GM12873 (cell line): ENCODE data around the gene TERT.

Experiments used
- TF ChIP-seq, protein P1 (sequence below): IDR thresholded peaks from 2 replicates; pipeline ENCODE4 v1.5.1; 2012; ENCODE audit warnings: low read depth, mild to moderate bottlenecking, moderate library complexity, low read length, control low read depth; ENCODE audit not compliant: insufficient read depth; ENCODE audit errors: missing control alignments

The TERT gene

DNA sequence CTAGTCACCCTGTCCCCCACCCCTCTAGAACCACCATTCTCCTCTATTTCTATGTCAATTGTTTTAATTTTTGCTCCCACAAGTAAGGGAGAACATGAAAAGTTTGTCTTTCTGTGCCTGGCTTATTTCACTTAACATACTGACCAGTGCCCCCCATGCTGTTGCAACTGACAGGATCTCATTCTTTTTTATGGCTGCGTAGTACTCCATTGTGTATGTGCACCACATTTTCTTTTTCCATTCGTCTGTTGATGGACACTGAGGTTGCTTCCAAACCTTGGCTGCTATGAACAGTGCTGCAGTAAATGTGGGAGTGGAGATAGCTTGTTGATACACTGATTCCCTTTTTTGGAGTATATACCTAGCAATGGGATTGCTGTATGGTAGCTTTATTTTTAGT is 7.4 kb upstream of the TERT start:
- TF ChIP-seq, protein P1, sequence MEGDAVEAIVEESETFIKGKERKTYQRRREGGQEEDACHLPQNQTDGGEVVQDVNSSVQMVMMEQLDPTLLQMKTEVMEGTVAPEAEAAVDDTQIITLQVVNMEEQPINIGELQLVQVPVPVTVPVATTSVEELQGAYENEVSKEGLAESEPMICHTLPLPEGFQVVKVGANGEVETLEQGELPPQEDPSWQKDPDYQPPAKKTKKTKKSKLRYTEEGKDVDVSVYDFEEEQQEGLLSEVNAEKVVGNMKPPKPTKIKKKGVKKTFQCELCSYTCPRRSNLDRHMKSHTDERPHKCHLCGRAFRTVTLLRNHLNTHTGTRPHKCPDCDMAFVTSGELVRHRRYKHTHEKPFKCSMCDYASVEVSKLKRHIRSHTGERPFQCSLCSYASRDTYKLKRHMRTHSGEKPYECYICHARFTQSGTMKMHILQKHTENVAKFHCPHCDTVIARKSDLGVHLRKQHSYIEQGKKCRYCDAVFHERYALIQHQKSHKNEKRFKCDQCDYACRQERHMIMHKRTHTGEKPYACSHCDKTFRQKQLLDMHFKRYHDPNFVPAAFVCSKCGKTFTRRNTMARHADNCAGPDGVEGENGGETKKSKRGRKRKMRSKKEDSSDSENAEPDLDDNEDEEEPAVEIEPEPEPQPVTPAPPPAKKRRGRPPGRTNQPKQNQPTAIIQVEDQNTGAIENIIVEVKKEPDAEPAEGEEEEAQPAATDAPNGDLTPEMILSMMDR = no peak

DNA sequence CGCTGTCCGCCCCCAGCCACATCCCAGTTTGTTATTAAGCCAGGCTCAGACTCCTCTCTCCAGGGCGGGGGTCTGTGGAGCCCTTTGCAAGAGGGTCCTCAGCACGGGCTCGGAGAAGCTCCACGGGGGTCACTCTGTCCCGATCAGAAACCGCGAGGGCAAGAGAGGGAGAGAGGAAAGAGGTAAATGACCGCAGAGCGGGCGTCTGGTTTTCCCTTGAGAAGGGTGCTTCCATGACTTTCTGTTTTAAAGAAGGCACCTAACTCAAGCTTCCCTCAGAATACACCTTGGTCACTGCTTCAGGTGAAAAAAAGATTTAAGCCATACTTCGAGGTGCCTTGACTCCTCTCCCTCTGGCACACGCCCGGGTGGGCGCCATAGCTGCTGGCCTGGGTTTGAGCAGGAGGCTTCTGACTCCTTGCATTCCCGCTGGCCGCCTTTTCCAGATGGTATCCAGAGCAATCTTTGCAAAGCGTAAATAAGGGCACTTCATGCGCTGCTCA is 5.8 kb upstream of the TERT start:
- TF ChIP-seq, protein P1 = no peak

DNA sequence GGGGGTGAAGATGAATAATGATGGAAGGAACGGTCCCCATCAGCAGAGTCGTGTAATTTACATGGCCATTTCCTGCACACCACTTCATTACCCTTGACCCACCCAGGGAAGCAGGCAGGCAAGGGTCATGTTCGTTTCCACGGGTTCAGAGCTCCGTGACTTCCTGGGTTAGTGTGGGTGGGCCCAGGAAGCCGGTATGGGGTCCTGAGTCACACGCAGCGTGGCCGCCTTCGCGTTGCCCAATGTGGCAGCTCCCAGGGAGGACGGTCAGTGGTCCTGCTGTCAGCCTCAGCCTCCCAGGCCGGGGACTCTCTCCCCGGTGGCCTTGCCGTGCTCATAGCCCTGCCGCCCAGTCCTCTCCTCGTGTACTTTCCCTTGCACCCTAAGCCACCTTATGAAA is 5.1 kb upstream of the TERT start:
- TF ChIP-seq, protein P1 = no peak

DNA sequence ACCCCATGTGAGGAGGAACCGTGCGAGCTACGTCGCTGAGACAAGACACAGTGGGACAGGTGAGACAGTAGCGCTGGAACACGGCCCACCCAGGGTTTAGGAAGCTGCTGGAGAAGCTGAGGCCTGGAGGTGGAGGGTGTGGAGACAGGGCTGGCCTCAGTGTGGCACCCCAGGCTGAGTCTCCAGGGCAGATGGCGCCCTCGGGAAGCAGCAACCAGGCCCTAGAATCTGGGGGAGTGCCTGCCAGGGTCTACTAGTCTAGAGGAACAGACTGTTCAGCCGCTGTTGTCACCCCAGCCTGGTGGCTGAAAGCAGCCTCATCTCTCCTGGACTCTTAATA is 4.6 kb upstream of the TERT start:
- TF ChIP-seq, protein P1 = no peak

DNA sequence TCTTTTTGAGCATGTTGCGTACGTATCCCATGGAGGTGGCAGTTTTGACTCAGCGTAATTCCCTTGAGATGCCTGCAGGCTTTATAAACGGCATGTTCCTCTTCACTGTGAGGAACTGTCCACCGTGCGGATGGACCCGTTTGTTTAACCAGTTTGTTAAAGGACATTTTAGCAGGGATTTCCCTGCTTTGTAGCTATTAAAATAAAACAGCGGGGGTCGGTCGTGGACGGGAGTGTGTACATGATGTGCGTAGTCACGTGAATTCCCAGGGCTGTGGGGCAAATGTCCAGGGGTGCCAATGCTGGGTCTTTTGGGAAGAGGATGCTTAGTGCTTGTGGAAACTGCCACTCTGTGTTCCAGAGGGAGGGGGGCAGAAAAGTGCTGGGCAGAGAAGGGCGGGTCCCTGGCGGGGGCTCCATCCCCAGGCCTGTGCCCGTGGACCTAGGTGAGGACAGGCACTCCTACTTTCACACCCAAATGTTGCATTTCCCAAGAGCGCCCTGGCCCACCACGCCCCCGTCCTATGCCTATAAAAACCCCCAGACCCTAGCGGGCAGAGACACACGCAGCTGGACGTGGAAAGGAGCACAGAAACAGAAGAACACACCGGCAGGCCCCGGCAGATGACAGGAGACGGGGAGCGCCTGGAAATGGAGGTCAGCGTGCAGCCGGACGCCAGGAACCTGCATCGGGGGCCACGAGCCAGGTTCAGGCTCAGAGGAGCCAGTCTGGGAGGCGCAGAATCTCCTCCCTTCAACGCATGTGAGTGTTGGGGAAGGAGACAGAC is 4.0 kb upstream of the TERT start:
- TF ChIP-seq, protein P1 = no peak

DNA sequence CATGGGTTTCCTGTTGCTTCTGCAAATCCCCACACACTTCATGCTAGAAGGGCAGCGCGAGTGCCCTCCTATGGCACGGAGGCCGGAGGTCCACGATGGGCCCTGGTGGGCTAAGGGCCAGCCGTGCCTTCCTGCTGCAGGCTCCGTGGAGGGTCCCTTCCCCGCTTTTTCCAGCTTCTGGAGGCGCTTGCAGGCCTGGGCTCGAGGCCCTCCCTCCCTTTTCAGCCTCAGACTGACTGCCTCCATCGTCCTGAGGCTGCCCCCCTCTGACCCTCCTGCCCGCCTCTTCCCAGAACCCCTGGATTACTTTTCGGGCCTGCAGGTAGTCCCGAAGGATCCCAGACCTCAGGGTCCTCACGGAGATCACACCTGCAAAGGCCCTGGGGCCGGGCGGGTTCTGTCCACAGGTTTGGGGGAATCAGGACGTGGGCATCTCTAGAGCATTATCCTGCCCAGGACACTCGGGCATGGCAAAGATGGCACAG is 3.2 kb upstream of the TERT start:
- TF ChIP-seq, protein P1 = no peak

DNA sequence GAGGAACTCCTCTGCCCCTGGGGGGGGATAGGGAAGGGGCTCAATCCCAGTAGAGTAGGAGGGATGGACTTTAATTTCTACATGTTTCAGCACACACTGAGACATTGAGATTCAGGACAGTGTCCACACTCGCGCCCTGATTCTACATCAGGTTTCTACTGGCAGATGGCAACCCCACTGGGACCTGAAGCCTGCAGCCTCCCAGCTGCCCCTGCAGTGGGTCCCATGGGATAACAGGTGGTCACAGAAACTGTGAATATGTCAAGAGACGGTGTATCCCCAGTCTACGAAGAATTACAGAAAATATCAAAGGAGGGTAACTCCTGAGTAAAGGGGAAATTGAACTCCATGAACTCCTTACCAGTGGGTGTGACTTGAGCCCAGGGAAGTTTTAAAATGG is 2.4 kb upstream of the TERT start:
- TF ChIP-seq, protein P1 = no peak
